Measurements from ENCODE around the gene CCDC40. TPM values are rescaled to one million over a fixed set of nuclear protein-coding genes. Genes with fewer than 3 reads are reported as not detected.
A peak's percentile ranks its signal among the peaks of the same experiment; 100 is the strongest.

The CCDC40 gene
- total and polyA plus RNA-seq, 2 donors from 2014 or later: 5.1 to 22.6 TPM

DNA sequence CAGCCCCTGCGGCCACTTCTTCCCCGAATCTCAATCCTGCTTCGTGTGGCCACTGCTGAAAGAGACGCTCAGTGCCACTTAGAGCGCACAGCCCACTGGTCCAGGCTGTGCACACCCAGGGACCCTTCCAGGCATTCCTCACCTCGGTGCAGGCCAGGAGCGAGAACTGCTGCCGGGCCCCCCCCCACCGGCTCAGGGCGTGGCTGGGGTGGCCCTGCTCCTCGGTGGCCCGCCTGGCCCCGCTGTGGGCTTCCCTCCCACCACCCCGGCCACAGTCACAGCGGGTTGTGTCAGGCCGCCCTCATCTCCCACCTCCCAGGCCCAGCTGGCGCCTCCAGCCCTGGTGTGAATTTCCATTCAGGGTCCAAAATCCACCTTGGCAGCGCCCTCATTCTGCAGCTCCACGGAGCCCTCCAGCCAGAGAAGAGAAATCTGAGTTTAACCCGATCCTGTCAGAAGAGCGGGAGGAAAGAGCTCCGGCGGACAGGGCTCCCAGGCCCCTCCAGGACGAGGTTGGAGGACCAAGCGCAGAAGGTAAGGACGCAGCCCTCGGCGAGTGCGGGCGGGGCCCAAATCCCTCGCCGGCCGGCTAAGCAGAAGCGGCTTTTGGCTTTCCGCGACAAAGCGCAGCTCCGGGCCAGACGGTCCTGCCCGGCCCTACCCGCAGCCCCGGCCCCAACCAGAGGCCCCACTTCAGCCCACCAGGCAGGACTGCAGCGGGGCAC lies 12.8 kb upstream of the CCDC40 start:
- peaks cover 0 to 6% (median 0%) of the 10 kb centered on the region in 3 donors for H3K36me3 ChIP-seq (ENCODE audit: control insufficient read depth in 2 of 3, insufficient read depth in 3 of 3, low read length in 3 of 3)
- DNase-seq: peak in 4 of 5 donors; percentile 51 to 68 (median 60)
- no peak for FAIRE-seq
- intact Hi-C loops (cut with DNase I): no loop called here
- TF ChIP-seq CTCF (IDR thresholded peaks at IDR 0.05; ENCODE audit: borderline replicate concordance, extremely low read depth, insufficient read depth): no peak
- H3K9me3 ChIP-seq (ENCODE audit: control insufficient read depth in 2 of 3, insufficient read depth in 1 of 3, low read length in 3 of 3): peaks cover 0 to 3% (median 0%) of the 10 kb centered on the region in 3 donors
- peaks cover 3 to 18% (median 16%) of the 10 kb centered on the region in 3 donors for H3K4me1 ChIP-seq (ENCODE audit: control insufficient read depth in 2 of 3, insufficient read depth in 2 of 3, low read depth in 1 of 3, low read length in 3 of 3)
- H3K27ac ChIP-seq (ENCODE audit: low read depth in 2 of 2, low read length in 2 of 2): peak overlapping the region; percentile 29 to 43
- H3K9ac ChIP-seq (ENCODE audit: low read length in 3 of 3): peak overlapping the region in 1 of 3 donors; percentile 24
- peak overlapping the region in 2 of 3 donors; percentile 33 to 43 for H3K4me3 ChIP-seq (ENCODE audit: low read length in 3 of 3)
- H3K27me3 ChIP-seq (ENCODE audit: control insufficient read depth, insufficient read depth, low read length): no peaks in the 10 kb centered on the region

DNA sequence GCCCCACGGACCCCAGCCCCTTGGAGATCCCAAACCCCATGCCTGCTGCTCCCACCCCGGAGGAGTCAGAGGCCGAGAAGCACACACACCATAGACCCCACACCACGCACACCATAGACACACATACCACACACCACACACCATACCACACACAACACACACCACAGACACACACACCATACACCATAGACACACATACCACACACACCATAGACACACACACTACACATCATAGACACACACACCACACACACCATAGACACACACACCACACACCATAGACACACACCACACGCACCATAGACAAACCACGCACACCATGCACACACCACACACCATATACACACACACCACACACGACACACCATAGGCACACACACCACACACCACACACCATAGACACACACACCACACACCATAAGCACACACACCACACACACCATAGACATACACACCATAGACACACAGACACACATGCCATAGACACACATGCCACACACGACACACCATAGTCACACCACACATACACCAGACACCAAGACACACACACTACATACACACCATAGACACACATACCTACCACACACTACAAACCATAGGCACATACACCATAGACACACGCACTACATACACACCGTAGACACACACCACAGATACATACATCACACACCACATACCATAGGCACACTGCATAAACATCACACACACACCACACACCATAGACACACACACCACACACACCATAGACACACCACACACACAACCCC lies 12.1 kb upstream of the CCDC40 start:
- H3K36me3 ChIP-seq (ENCODE audit: control insufficient read depth in 2 of 3, insufficient read depth in 3 of 3, low read length in 3 of 3): peaks cover 0 to 6% (median 0%) of the 10 kb centered on the region in 3 donors
- H3K9me3 ChIP-seq (ENCODE audit: control insufficient read depth in 2 of 3, insufficient read depth in 1 of 3, low read length in 3 of 3): peaks cover 0 to 3% (median 0%) of the 10 kb centered on the region in 3 donors
- intact Hi-C loops (cut with DNase I): no loop called here
- H3K4me3 ChIP-seq (ENCODE audit: low read length in 3 of 3): peak overlapping the region; percentile 33 to 43 (median 35)
- H3K27ac ChIP-seq (ENCODE audit: low read depth in 2 of 2, low read length in 2 of 2): peak overlapping the region in 1 of 2 donors; percentile 23
- H3K9ac ChIP-seq (ENCODE audit: low read length in 3 of 3): peak overlapping the region in 2 of 3 donors; percentile 3 to 24
- DNase-seq (no peak), FAIRE-seq (no peak)
- H3K4me1 ChIP-seq (ENCODE audit: control insufficient read depth in 2 of 3, insufficient read depth in 2 of 3, low read depth in 1 of 3, low read length in 3 of 3): peaks cover 3 to 25% (median 18%) of the 10 kb centered on the region in 3 donors
- no peak for TF ChIP-seq CTCF (IDR thresholded peaks at IDR 0.05; ENCODE audit: borderline replicate concordance, extremely low read depth, insufficient read depth)
- H3K27me3 ChIP-seq (ENCODE audit: control insufficient read depth, insufficient read depth, low read length): no peaks in the 10 kb centered on the region

- no peak for TF ChIP-seq CTCF (IDR thresholded peaks at IDR 0.05; ENCODE audit: borderline replicate concordance, extremely low read depth, insufficient read depth)
- Histone ChIP-seq H3K9ac (ENCODE audit: low read length in 3 of 3) (no peak overlapping the region), H3K4me3 (ENCODE audit: low read length in 3 of 3) (no peak overlapping the region), H3K4me1 (ENCODE audit: control insufficient read depth in 2 of 3, insufficient read depth in 2 of 3, low read depth in 1 of 3, low read length in 3 of 3) (peaks cover 3 to 25% (median 24%) of the 10 kb centered on the region in 3 donors), H3K27ac (ENCODE audit: low read depth in 2 of 2, low read length in 2 of 2) (no peak overlapping the region), H3K36me3 (ENCODE audit: control insufficient read depth in 2 of 3, insufficient read depth in 3 of 3, low read length in 3 of 3) (peaks cover 0 to 6% (median 0%) of the 10 kb centered on the region in 3 donors), H3K9me3 (ENCODE audit: control insufficient read depth in 2 of 3, insufficient read depth in 1 of 3, low read length in 3 of 3) (peaks cover 0 to 3% (median 0%) of the 10 kb centered on the region in 3 donors), H3K27me3 (ENCODE audit: control insufficient read depth, insufficient read depth, low read length) (no peaks in the 10 kb centered on the region)
- DNase-seq (peak in 3 of 5 donors; percentile 38 to 69 (median 56)), FAIRE-seq (no peak)
- intact Hi-C loops (cut with DNase I): no loop called here
These were observed 11.3 kb upstream of the CCDC40 start for GRCh38 chr17:80025140-80025539.

Measured in kidney (tissue), 14 donors.